ENCODE measurements around the gene CAB39L. TPM values are rescaled to one million over a fixed set of nuclear protein-coding genes. Genes with fewer than 3 reads are reported as not detected.

CAB39L gene
- total and polyA plus RNA-seq, 2 of the 13 experiments (the other 11 are each of a cell fraction or from before 2014, with no cell fraction given) = 3.1 to 6.1 TPM

GRCh38 chr13:49367640-49368422, 76.0 kb downstream of the CAB39L start (continued):
- TF ChIP-seq ZGPAT (CRISPR knock-in tag; IDR thresholded peaks at IDR 0.05) (no peak), PAWR (CRISPR knock-in tag; IDR thresholded peaks at IDR 0.05; ENCODE audit: borderline replicate concordance) (no peak), HNRNPUL1 (IDR thresholded peaks at IDR 0.05; ENCODE audit: low read depth, low read length) (no peak), EED (CRISPR knock-in tag; IDR thresholded peaks at IDR 0.05) (no peak), ZBTB46 (CRISPR knock-in tag; IDR thresholded peaks at IDR 0.05; ENCODE audit: borderline replicate concordance) (no peak), ZXDC (CRISPR knock-in tag; IDR thresholded peaks at IDR 0.05) (no peak), RFX5 (IDR thresholded peaks at IDR 0.05; ENCODE audit: low read depth, low read length) (no peak), ZNF691 (CRISPR knock-in tag; IDR thresholded peaks at IDR 0.05; ENCODE audit: borderline replicate concordance, low read depth) (no peak)

All from HepG2 (cell line).